GM18499 (cell line): ENCODE data around the gene LAMP1.
"Not testable (repeated sequence)": the region's sequence is repeated elsewhere in the genome, so short reads cannot be mapped to it uniquely, and the experiment has no call there.

Source experiments
- ATAC-seq: cut with Tn5 transposase; IDR thresholded peaks from one replicate; pipeline ENCODE4 v1.9.1; 2021; ENCODE audit warnings: moderate number of reproducible peaks; ENCODE audit not compliant: insufficient read depth, unreplicated experiment

The LAMP1 gene

GRCh38 chr13:113351514-113352026, 54.5 kb downstream of the LAMP1 start:
- ATAC-seq = no peak

DNA sequence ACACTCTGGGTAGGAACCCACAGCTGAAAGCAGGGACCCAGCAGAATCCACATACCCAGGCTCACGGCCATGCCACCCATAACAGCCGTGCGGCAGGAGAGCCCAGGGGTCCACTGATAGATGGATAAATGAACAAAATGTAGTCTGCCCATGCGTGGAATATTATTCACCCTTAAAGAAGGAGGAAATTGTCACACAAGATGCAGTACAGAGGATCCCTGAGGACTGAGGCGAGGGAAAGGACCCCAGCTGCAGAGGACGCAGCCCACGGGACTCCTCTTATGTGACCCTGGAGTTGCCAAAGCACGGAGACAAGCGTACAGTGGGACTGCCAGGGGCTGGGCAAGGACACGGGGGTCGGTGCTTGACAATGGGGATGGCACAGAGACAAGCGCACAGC, 56.2 kb downstream of the LAMP1 start:
- no peak for ATAC-seq

DNA sequence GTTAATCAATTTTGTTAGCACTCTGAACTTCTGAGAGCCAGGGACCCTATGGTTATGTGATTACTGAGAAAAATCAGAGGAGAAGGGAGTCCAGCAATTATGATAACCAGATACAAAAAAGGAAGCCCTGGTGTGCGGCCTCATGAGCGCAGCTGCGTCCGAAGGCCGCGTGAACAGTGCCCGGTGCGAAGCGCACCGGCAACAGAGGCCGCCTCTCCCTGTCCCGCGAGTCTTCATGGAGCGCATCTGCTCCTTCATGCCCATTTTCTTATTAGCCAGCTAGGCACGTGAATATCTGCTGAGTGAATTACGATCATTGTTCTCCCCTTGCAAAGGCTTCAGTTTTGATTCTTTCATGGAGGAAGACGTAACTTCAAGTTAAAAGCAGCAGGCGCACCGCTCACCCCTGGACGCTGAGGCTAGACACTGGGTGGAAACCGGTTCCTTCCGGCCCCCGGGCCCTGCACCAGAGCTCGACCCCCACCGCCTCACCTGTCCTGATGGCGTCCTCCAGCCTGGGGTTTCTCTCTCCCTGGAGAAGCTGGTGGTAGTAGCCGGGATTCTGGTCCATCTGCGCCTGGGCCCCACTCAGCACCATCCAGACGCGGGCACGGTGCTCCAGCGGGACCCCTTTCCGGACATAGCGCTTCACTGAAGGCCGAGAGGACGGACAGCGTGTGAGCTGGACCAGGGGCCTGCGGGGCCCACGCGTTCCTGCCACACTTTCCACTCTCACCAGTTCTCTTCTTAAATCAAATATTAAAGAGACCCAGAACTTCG, 58.0 kb downstream of the LAMP1 start:
- no peak for ATAC-seq

DNA sequence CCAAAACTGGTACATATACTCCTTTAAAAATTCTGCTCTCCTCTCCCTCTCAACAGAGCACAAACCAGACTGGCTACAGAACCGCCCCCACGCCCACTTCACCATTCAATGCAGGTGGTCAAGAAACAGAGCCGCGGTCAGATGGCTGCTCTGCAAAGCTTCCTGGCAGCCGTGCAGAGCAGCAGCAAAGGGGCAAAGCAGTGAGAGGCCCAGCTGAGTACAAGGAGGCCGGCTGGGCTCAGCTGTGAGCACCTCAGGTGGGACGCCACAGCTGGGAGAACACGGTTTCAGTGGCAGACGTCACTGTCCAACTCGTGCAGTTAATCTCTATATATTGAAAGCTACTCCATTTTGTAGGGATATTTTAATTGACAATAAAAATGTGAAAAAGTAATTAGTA, 58.6 kb downstream of the LAMP1 start:
- ATAC-seq = no peak

DNA sequence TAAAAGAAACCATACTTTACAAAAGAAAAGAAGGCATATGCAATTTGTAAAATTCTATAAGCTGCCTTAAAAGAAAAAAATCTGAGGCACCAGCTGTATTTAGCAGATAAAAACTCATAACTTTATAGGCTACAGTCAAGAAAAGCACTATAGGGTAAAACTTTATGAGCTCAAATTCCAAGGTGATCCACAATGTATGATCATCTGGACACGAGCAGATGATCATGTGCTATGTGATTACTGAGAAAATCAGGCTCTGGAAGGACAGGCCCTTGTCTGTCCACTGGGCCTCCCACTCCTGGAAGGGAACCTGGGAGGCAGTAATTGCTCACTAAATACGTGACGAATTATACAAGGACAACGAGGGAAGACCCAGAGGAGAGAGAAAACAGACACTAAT, 59.6 kb downstream of the LAMP1 start:
- no peak for ATAC-seq

DNA sequence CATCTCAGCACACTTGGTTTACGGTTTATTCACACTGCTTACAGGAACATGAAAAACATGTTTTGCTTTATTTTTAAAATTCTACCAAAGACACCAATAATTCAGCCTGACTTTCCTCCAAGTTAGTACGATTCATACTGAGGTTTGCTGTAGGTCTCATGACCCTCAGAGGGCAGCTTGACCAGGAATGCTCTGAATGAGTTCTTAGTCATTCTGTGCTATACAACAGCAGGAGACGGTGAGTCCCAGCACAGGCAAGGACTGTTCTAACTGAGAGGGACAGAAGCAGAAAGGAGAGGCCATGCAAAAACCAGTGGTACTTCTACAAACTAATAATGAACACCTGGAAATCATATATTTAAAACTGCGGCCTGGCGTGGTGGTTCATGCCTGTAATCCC, 60.5 kb downstream of the LAMP1 start:
- ATAC-seq = no peak

DNA sequence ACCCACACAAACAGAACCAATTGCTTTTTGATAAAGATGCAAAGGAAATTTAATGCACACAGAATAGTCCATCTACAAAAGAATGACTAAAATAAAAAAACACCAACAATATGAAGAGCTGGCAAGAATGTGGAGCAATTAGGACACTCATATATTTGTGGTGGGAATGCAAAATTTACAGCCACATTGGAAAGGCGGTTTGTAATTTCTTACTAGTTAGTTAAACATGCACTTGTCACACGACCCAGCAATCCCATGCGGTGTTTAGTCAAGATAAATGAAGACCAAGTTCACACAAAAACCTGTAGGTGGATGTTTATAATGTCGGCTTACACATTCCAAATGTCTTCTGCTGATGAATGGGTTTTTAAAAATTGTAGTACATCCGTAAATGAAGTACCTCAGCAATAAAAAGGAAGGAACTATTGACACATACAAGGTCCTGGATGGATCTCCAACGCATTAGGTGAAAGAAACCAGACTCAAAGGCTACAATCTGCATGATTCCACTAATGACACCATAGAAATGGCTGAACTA, 61.7 kb downstream of the LAMP1 start:
- ATAC-seq = no peak

- no peak for ATAC-seq
Measured at GRCh38 chr13:113359571-113359970, 62.5 kb downstream of the LAMP1 start.

- ATAC-seq = no peak
Measured at GRCh38 chr13:113360446-113360845, 63.4 kb downstream of the LAMP1 start.

DNA sequence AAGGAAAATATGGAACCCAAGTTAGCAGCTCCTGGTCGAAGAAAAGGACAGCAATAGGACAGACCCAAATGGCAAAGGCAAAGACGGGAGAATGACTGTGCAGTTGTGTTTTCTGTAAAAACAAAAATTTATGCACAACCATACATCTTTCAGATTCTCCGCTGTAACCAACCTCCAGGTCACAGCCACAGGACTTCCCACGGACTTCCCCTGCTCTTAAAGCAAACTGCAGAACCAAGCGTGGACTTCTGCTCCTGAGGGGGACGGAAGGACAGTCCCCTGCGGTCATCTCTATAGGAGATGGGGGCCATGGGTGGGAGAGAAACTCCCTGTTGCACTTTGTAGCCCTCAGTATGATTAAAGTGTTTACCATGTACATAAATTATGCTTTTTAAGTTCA, 64.4 kb downstream of the LAMP1 start:
- no peak for ATAC-seq

DNA sequence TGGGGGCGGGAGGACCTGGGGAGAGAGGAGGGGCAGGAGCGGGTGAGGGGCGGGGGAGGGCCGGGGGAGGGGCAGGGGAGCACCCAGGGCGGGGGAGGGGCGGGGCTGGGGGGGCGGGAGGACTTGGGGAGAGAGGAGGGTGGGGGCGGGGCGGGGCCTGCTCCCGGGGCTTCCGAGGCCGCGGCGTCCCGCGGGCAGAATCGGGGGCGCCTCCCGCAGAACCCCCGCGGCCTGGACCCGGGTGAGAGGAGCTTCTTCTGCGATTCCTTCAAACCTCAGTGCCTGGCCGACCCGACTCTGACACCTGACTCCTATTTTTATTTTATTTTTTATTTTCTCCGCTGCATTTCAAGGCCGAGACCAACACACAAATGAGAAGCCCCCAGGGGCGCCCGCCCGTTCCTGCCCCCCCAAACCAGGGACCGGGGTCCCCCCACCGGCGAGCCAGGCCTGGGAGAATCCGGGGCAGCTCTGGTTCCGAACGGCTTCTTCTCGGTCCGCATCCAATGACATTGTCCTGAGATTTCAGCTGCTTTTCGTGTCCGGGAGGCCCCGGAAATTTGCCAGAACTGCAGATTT, 67.4 kb downstream of the LAMP1 start:
- ATAC-seq = no peak

DNA sequence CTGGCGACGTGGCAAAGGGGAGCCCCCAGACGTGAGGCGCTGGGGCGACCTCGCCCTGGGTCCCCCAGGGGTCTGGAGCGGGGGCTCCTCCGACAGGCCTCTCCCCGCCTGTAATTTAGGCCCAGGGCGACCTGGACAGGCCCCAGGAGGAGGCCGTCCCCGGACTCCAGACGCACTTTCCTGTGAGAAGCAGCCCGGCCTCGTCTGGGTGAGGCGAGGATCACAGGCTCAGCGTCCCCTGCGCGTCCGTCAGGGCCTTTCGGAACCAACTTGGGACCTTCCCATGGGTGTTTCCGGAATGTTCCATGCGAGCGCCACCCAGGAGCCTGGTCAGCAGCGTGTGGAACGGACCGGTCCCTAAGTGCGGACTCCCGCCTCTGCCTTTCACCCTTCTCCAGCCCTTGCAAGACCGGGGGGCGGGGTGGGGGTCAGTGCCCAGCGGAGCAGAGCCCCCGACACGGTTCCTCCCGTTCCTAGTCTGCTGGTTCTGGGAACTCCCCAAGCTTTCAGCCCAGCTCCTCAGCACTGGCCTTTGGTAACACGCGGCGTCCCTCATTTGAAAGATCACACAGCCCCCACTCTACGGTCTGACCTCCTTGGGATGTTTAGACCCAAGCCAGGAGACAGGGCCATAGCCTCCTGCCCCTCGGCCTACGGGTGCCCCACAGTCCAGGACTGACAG, 68.0 kb downstream of the LAMP1 start:
- ATAC-seq = no peak

GRCh38 chr13:113365583-113365970, 68.5 kb downstream of the LAMP1 start:
- no peak for ATAC-seq

DNA sequence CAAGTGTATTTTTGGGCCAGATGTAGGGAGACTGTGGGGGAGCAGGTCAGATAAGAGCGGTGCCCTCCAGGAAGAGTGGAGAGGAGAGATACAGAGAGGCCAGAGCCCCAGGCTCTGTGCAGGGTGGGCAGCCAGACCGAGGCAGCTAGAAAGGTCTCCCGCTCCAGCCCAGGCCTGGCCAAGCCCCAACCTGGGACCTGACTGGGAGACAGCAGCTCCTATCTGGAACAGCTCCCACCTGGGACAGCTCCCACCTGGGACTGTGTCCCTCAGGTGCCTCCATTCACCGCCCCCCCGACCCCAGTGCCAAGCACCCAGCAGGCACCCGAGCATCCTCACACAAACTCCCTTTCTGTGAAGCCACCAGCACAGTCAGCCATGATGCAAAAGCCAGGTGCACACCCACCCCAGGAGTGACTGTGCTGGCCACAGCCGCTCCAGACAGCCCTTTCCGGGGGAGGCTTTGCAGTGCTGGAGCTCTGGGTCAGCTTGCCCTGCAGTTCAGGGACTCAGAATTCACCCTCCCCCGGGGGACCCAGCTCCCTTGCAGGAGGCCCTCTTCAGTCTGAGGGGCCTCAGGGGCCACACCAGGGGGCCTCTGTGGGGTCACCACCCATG, 69.0 kb downstream of the LAMP1 start:
- no peak for ATAC-seq

- ATAC-seq = no peak
Measured at GRCh38 chr13:113367020-113367560, 70.1 kb downstream of the LAMP1 start.

DNA sequence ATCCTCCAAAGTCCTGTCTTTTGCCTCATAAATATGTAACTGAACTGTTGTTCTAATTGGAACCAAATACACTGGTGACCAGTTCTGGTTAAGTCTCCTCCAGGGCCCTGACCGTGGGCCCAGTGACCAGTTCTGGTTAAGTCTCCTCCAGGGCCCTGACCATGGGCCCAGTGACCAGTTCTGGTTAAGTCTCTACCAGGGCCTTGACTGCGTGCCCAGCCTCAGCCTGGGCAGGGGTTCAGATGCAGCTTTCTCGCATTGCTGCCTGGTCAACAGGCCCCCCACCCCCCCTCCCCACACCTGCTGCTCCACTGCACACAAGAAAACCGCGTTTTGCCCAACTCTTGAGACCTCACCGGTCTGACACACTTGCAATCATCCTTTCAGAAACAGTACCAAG, 70.7 kb downstream of the LAMP1 start:
- no peak for ATAC-seq

- not testable (repeated sequence) for ATAC-seq
Measured at GRCh38 chr13:113368353-113368752, 71.3 kb downstream of the LAMP1 start.

- ATAC-seq = no peak
Measured at GRCh38 chr13:113369189-113369588, 72.2 kb downstream of the LAMP1 start.

DNA sequence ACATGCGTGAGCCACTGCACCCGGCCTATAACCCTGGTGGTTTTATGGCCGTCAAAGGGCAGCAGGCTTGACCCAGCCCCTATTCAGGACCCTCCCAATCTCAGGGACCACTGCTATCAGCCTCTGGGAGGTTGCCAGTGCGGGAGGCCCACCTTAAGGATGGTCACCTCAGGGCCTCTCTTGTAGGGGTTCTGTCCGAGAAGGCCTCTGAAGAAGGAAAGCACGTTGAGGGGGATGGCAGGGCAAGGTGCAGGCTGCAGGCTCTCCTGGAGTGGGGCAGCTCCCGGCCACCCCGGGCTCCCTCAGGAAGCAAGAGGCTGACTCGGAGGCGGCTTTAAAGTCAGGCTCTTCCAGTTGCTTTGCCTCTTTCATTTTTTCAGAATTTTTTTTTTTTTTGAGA, 72.8 kb downstream of the LAMP1 start:
- ATAC-seq = no peak

GRCh38 chr13:113371061-113371460, 74.0 kb downstream of the LAMP1 start:
- no peak for ATAC-seq
